Measurements from ENCODE around the gene USP35. TPM values are rescaled to one million over a fixed set of nuclear protein-coding genes. Genes with fewer than 3 reads are reported as not detected.

USP35 gene
- total RNA-seq, 1 experiment from 2014 or later, result 3.1 TPM

- in situ Hi-C loops (cut with HindIII; ENCODE audit: low pct_unique_long_range_greater_than_20kb, low sequenced_read_pairs), result no loop called here
- no peak for DNase-seq (ENCODE audit: low read depth)
Observed at GRCh38 chr11:78192223-78192719, 3.6 kb downstream of the USP35 start.

GRCh38 chr11:78192911-78193351 lies 4.2 kb downstream of the USP35 start:
- in situ Hi-C loops (cut with HindIII; ENCODE audit: low pct_unique_long_range_greater_than_20kb, low sequenced_read_pairs), result no loop called here
- DNase-seq (ENCODE audit: low read depth), result no peak

- in situ Hi-C loops (cut with HindIII; ENCODE audit: low pct_unique_long_range_greater_than_20kb, low sequenced_read_pairs), result no loop called here
- no peak for DNase-seq (ENCODE audit: low read depth)
Observed at GRCh38 chr11:78193806-78194205, 5.1 kb downstream of the USP35 start.

- DNase-seq (ENCODE audit: low read depth), result no peak
Observed at GRCh38 chr11:78194490-78194889, 5.8 kb downstream of the USP35 start.

GRCh38 chr11:78195917-78196560 lies 7.3 kb downstream of the USP35 start:
- DNase-seq (ENCODE audit: low read depth), result no peak
- in situ Hi-C loops (cut with HindIII; ENCODE audit: low pct_unique_long_range_greater_than_20kb, low sequenced_read_pairs), result no loop called here

More at GRCh38 chr11:78194490-78194889, 5.8 kb downstream of the USP35 start:
- in situ Hi-C loops (cut with HindIII; ENCODE audit: low pct_unique_long_range_greater_than_20kb, low sequenced_read_pairs), result no loop called here

- in situ Hi-C loops (cut with HindIII; ENCODE audit: low pct_unique_long_range_greater_than_20kb, low sequenced_read_pairs), result no loop called here
- DNase-seq (ENCODE audit: low read depth), result no peak
Observed at GRCh38 chr11:78196661-78197091, 8.0 kb downstream of the USP35 start.

- in situ Hi-C loops (cut with HindIII; ENCODE audit: low pct_unique_long_range_greater_than_20kb, low sequenced_read_pairs), result no loop called here
- DNase-seq (ENCODE audit: low read depth), result no peak
Observed at GRCh38 chr11:78197816-78198215, 9.1 kb downstream of the USP35 start.

- no peak for DNase-seq (ENCODE audit: low read depth)
- in situ Hi-C loops (cut with HindIII; ENCODE audit: low pct_unique_long_range_greater_than_20kb, low sequenced_read_pairs), result no loop called here
Observed at GRCh38 chr11:78199015-78199652, 10.4 kb downstream of the USP35 start.

- DNase-seq (ENCODE audit: low read depth), result no peak
- in situ Hi-C loops (cut with HindIII; ENCODE audit: low pct_unique_long_range_greater_than_20kb, low sequenced_read_pairs), result no loop called here
Observed at GRCh38 chr11:78199653-78200015, 10.9 kb downstream of the USP35 start.

GRCh38 chr11:78200061-78200460 lies 11.3 kb downstream of the USP35 start:
- DNase-seq (ENCODE audit: low read depth), result no peak
- in situ Hi-C loops (cut with HindIII; ENCODE audit: low pct_unique_long_range_greater_than_20kb, low sequenced_read_pairs), result no loop called here

- DNase-seq (ENCODE audit: low read depth), result no peak
- in situ Hi-C loops (cut with HindIII; ENCODE audit: low pct_unique_long_range_greater_than_20kb, low sequenced_read_pairs), result no loop called here
Observed at GRCh38 chr11:78200553-78200952, 11.8 kb downstream of the USP35 start.

- DNase-seq (ENCODE audit: low read depth), result no peak
- in situ Hi-C loops (cut with HindIII; ENCODE audit: low pct_unique_long_range_greater_than_20kb, low sequenced_read_pairs), result no loop called here
Observed at GRCh38 chr11:78201096-78201818, 12.5 kb downstream of the USP35 start.

GRCh38 chr11:78202733-78203167 lies 14.0 kb downstream of the USP35 start:
- DNase-seq (ENCODE audit: low read depth), result no peak
- in situ Hi-C loops (cut with HindIII; ENCODE audit: low pct_unique_long_range_greater_than_20kb, low sequenced_read_pairs), result no loop called here

- DNase-seq (ENCODE audit: low read depth), result no peak
- in situ Hi-C loops (cut with HindIII; ENCODE audit: low pct_unique_long_range_greater_than_20kb, low sequenced_read_pairs), result no loop called here
Observed at GRCh38 chr11:78203184-78203583, 14.5 kb downstream of the USP35 start.

- in situ Hi-C loops (cut with HindIII; ENCODE audit: low pct_unique_long_range_greater_than_20kb, low sequenced_read_pairs), result no loop called here
- DNase-seq (ENCODE audit: low read depth), result no peak
Observed at GRCh38 chr11:78205256-78205655, 16.5 kb downstream of the USP35 start.

- in situ Hi-C loops (cut with HindIII; ENCODE audit: low pct_unique_long_range_greater_than_20kb, low sequenced_read_pairs), result no loop called here
- DNase-seq (ENCODE audit: low read depth), result no peak
Observed at GRCh38 chr11:78205691-78206090, 17.0 kb downstream of the USP35 start.

- in situ Hi-C loops (cut with HindIII; ENCODE audit: low pct_unique_long_range_greater_than_20kb, low sequenced_read_pairs), result no loop called here
Observed at GRCh38 chr11:78207532-78208256, 19.0 kb downstream of the USP35 start.

GRCh38 chr11:78208257-78209165 lies 19.8 kb downstream of the USP35 start:
- no peak for DNase-seq (ENCODE audit: low read depth)
- in situ Hi-C loops (cut with HindIII; ENCODE audit: low pct_unique_long_range_greater_than_20kb, low sequenced_read_pairs), result no loop called here

More at GRCh38 chr11:78207532-78208256, 19.0 kb downstream of the USP35 start:
- no peak for DNase-seq (ENCODE audit: low read depth)

Data from Caki2 (cell line).